GM10847 (cell line): Measurements from ENCODE around the gene PDZD7.

Experiments
- POLR2A ChIP-seq: IDR thresholded peaks from 2 replicates; pipeline ENCODE4 v1.6.1; 2011; ENCODE audit not compliant: insufficient read length; ENCODE audit errors: extremely low read depth

The PDZD7 gene

GRCh38 chr10:101050208-101051069, 19.5 kb upstream of the PDZD7 start:
- no peak for TF ChIP-seq POLR2A

- no peak for TF ChIP-seq POLR2A
Observed at GRCh38 chr10:101047961-101048892, 17.3 kb upstream of the PDZD7 start.

GRCh38 chr10:101047268-101047667, 16.3 kb upstream of the PDZD7 start:
- no peak for TF ChIP-seq POLR2A

- TF ChIP-seq POLR2A, result no peak
Observed at GRCh38 chr10:101046332-101047238, 15.7 kb upstream of the PDZD7 start.

- no peak for TF ChIP-seq POLR2A
Observed at GRCh38 chr10:101044117-101044516, 13.2 kb upstream of the PDZD7 start.

GRCh38 chr10:101043363-101043707, 12.4 kb upstream of the PDZD7 start:
- no peak for TF ChIP-seq POLR2A

GRCh38 chr10:101042667-101043362, 11.9 kb upstream of the PDZD7 start:
- peak; percentile 64 for TF ChIP-seq POLR2A

GRCh38 chr10:101042118-101042517, 11.2 kb upstream of the PDZD7 start:
- TF ChIP-seq POLR2A, result no peak

- no peak for TF ChIP-seq POLR2A
Observed at GRCh38 chr10:101041252-101041761, 10.4 kb upstream of the PDZD7 start.

- no peak for TF ChIP-seq POLR2A
Observed at GRCh38 chr10:101040851-101041250, 9.9 kb upstream of the PDZD7 start.

GRCh38 chr10:101040061-101040460, 9.1 kb upstream of the PDZD7 start:
- no peak for TF ChIP-seq POLR2A

- no peak for TF ChIP-seq POLR2A
Observed at GRCh38 chr10:101038484-101038883, 7.6 kb upstream of the PDZD7 start.

- TF ChIP-seq POLR2A, result no peak
Observed at GRCh38 chr10:101036726-101037125, 5.8 kb upstream of the PDZD7 start.

GRCh38 chr10:101035916-101036702, 5.2 kb upstream of the PDZD7 start:
- TF ChIP-seq POLR2A, result no peak

GRCh38 chr10:101035314-101035713, 4.4 kb upstream of the PDZD7 start:
- no peak for TF ChIP-seq POLR2A
